ENCODE results near the gene PAFAH1B2. TPM values are rescaled to one million over a fixed set of nuclear protein-coding genes. Genes with fewer than 3 reads are reported as not detected.

The PAFAH1B2 gene
- total RNA-seq, result 10 to 100 TPM; 25.8 to 52.3 (median 35.2) TPM

- intact Hi-C loops (cut with DNase I; ENCODE audit: low total_unique reads), result loop anchor here (1.0 to 2.0 kb wide), 5 partner anchors 27 to 371 kb away; partner anchors contain the start of genes PCSK7, RNF214, SIDT2 and SIK3
- peak within 1 kb of the TSS; percentile 77 to 92 (median 82) for H3K4me3 ChIP-seq
- peaks cover 0 to 4% (median 0%) of the 10 kb centered on the region in 3 donors for H3K27me3 ChIP-seq
- ATAC-seq, result peak; percentile 94 to 96
- H3K27ac ChIP-seq, result peak within 1 kb of the TSS; percentile 84 to 97 (median 92)
- no peaks in the 10 kb centered on the region for H3K9me3 ChIP-seq
- DNase-seq, result peak; percentile 93 to 94
- no peaks in the 10 kb centered on the region for H3K36me3 ChIP-seq
- TF ChIP-seq, protein P1, sequence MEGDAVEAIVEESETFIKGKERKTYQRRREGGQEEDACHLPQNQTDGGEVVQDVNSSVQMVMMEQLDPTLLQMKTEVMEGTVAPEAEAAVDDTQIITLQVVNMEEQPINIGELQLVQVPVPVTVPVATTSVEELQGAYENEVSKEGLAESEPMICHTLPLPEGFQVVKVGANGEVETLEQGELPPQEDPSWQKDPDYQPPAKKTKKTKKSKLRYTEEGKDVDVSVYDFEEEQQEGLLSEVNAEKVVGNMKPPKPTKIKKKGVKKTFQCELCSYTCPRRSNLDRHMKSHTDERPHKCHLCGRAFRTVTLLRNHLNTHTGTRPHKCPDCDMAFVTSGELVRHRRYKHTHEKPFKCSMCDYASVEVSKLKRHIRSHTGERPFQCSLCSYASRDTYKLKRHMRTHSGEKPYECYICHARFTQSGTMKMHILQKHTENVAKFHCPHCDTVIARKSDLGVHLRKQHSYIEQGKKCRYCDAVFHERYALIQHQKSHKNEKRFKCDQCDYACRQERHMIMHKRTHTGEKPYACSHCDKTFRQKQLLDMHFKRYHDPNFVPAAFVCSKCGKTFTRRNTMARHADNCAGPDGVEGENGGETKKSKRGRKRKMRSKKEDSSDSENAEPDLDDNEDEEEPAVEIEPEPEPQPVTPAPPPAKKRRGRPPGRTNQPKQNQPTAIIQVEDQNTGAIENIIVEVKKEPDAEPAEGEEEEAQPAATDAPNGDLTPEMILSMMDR (IDR thresholded peaks at IDR 0.05 in 4 of 5, conservative IDR thresholded peaks at IDR 0.05 in 1 of 5), result no peak
- peak; percentile 87 for TF ChIP-seq POLR2A (IDR thresholded peaks at IDR 0.05)
- peaks cover 30 to 33% of the 10 kb centered on the region in 2 donors for H3K4me1 ChIP-seq
- in situ Hi-C loops (cut with MboI; ENCODE audit: low sequenced_read_pairs in 4 of 4), result no loop called here
Measured at GRCh38 chr11:117143871-117144476, at the start of gene PAFAH1B2. Gene PAFAH1B2, plus strand, starts transcription at chr11:117144287. Its CDS starts 8,161 bp downstream, at chr11:117152448.

DNA sequence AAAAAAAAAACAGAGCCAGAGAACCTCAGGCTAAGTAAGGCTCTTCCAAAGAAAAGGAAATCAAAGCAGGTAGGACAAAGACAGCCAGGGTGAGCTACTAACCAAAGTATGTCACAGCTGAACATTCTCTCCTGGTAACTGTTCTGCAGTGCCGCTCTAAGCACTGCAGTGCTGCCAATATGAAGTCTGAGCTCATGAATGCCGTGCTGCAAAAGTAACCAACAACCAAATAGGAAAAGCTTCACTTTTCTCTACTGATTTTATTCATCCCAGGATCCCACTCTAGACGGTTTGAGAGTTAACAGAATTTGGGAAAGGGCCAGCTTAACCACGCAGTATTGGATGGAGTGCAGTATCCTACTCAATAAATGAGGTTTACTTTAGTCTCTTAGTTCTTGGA, 49.3 kb upstream of the PAFAH1B2 start:
- H3K27ac ChIP-seq, result peak overlapping the region; percentile 56 to 91 (median 82)
- peaks cover 52 to 56% of the 10 kb centered on the region in 2 donors for H3K4me1 ChIP-seq
- H3K4me3 ChIP-seq, result peak overlapping the region in 3 of 4 donors; percentile 2 to 35 (median 18)
- H3K36me3 ChIP-seq, result no peaks in the 10 kb centered on the region
- H3K9me3 ChIP-seq, result no peaks in the 10 kb centered on the region
- no peak for TF ChIP-seq POLR2A (IDR thresholded peaks at IDR 0.05)
- TF ChIP-seq, protein P1 (IDR thresholded peaks at IDR 0.05 in 4 of 5, conservative IDR thresholded peaks at IDR 0.05 in 1 of 5), result no peak
- intact Hi-C loops (cut with DNase I; ENCODE audit: low total_unique reads) (loop anchor here (5.0 kb wide), 3 partner anchors 47 to 322 kb away; partner anchors contain the start of gene BUD13), in situ Hi-C loops (cut with MboI; ENCODE audit: low sequenced_read_pairs in 4 of 4) (no loop called here)
- H3K27me3 ChIP-seq, result no peaks in the 10 kb centered on the region
- ATAC-seq (peak; percentile 46 to 57), DNase-seq (peak in 1 of 2 donors; percentile 43)

DNA sequence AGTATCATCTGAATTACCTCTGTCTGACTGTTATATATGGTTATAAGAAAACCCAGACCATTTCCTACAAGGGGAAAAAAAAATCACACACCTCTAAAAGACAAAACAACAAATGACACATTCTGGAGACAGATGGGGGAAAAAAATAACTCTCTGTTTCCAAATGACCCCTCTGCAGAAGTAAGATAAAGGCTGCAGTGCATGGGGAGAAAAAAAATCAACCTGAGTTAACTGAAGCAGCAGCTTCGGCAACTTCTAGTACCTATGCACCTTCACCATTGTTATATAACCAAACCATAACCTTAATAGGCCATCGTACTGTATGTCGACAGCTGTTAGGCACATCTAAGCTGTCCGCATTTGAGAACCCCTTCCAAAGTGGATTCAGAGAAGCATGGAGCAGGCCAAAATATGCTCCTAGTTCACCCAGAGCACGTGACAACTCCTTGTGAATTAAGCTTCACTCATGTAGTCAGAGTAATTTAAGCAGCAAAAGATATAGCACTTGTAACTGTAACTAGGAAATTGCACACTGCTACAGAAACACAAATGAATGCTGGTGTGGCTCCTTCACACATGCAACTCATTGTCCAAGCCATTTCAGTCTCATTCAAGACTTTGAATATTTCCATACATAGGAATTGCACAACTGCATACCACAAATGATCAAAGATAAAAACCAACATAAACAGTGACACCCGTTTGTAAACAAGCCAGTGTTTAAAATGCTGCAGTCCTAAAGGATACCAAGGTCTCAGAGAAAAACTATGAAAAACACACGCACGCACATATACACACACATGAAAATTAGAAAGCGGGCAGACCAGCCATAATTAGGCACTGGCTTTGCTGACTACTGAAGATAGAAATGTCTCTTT, 48.6 kb upstream of the PAFAH1B2 start:
- intact Hi-C loops (cut with DNase I; ENCODE audit: low total_unique reads), result loop anchor here (5.0 kb wide), 3 partner anchors 48 to 323 kb away; partner anchors contain the start of gene BUD13
- Histone ChIP-seq H3K27me3 (no peaks in the 10 kb centered on the region), H3K36me3 (no peaks in the 10 kb centered on the region), H3K27ac (peak overlapping the region; percentile 56 to 91 (median 82)), H3K4me1 (peaks cover 49 to 50% of the 10 kb centered on the region in 2 donors), H3K4me3 (peak overlapping the region in 3 of 4 donors; percentile 2 to 99 (median 27)), H3K9me3 (no peaks in the 10 kb centered on the region)
- in situ Hi-C loops (cut with MboI; ENCODE audit: low sequenced_read_pairs in 4 of 4), result no loop called here
- DNase-seq (no peak), ATAC-seq (no peak)
- TF ChIP-seq, protein P1 (IDR thresholded peaks at IDR 0.05 in 4 of 5, conservative IDR thresholded peaks at IDR 0.05 in 1 of 5), result no peak
- TF ChIP-seq POLR2A (IDR thresholded peaks at IDR 0.05), result no peak

DNA sequence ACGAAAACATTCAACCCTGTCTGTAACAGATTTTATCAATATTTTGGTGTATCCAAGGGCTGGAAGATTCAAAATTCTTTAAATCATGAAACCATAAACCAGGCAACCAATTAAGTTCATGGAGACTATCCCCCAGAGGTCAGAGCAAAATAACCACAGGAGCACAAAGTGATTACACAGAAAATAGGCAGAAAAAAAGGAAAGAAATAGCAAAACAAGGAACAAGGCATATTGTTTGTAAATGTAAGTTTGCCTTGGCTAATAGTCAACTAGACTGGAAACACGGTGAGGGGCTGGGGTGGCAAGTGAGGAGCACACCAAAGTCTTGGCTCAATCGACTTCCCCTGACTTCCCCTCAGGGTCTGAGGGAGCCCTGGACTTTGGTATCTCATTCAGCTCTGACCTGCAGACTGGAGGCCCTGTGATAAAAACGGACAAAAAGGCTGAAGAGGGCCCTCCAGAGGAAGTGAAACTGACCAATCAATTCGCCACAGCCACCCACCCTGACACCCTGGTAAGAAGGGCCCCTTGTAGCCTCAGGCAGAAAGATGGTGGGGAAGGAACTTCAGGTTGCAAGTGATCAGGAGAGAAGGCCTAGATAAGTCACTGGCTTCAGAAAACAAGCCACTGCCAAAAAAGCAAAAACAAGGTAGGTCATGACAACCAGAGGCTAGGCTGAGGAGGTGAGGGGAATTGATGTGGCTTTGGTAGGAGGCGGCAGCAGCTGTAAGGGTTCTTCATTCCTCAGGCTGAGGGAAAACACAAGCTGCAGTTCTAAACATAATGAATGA, 47.7 kb upstream of the PAFAH1B2 start:
- no peak for DNase-seq
- Histone ChIP-seq H3K27ac (peak overlapping the region; percentile 87 to 97 (median 90)), H3K27me3 (no peaks in the 10 kb centered on the region), H3K36me3 (no peaks in the 10 kb centered on the region), H3K9me3 (no peaks in the 10 kb centered on the region), H3K4me1 (peaks cover 49 to 50% of the 10 kb centered on the region in 2 donors), H3K4me3 (peak overlapping the region in 3 of 4 donors; percentile 75 to 99 (median 85))
- in situ Hi-C loops (cut with MboI; ENCODE audit: low sequenced_read_pairs in 4 of 4), result no loop called here
- TF ChIP-seq, protein P1 (IDR thresholded peaks at IDR 0.05 in 4 of 5, conservative IDR thresholded peaks at IDR 0.05 in 1 of 5), result no peak
- no peak for TF ChIP-seq POLR2A (IDR thresholded peaks at IDR 0.05)
- intact Hi-C loops (cut with DNase I; ENCODE audit: low total_unique reads), result loop anchor here (5.0 kb wide), 3 partner anchors 49 to 324 kb away; partner anchors contain the start of gene BUD13
- ATAC-seq, result no peak
